Measurements from ENCODE around the gene STX2.

Gene STX2

DNA sequence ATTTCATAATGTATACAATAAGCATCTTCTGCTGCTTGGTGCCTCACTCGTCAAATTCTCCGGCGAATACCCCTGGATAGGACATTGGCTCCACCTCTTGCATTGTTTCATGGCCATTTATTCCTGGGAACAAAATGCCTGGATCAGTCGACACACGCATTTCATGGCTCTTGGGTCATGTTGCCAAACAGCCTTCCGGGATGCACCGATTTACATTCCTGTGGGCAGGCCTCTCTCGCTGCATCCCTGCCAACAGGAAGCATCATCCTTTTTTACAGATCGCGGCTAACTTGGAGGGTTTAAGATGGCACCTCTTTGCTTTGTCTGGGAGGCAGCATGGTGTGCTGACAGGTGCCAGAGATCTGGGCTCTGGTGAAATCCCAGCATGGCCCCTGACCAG, 90.3 kb downstream of the STX2 start:
- no peak overlapping the region for H3K27ac ChIP-seq
- H3K4me3 ChIP-seq (ENCODE audit: low read depth, low read length), result no peak overlapping the region
- H3K27me3 ChIP-seq (ENCODE audit: insufficient read depth, low read depth, severe bottlenecking), result no peaks in the 10 kb centered on the region
- H3K36me3 ChIP-seq, result no peaks in the 10 kb centered on the region
- no peak for DNase-seq
- TF ChIP-seq, protein P1, sequence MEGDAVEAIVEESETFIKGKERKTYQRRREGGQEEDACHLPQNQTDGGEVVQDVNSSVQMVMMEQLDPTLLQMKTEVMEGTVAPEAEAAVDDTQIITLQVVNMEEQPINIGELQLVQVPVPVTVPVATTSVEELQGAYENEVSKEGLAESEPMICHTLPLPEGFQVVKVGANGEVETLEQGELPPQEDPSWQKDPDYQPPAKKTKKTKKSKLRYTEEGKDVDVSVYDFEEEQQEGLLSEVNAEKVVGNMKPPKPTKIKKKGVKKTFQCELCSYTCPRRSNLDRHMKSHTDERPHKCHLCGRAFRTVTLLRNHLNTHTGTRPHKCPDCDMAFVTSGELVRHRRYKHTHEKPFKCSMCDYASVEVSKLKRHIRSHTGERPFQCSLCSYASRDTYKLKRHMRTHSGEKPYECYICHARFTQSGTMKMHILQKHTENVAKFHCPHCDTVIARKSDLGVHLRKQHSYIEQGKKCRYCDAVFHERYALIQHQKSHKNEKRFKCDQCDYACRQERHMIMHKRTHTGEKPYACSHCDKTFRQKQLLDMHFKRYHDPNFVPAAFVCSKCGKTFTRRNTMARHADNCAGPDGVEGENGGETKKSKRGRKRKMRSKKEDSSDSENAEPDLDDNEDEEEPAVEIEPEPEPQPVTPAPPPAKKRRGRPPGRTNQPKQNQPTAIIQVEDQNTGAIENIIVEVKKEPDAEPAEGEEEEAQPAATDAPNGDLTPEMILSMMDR (IDR thresholded peaks at IDR 0.05; ENCODE audit: low read depth, low read length), result no peak
- peaks cover 1% of the 10 kb centered on the region for H3K9me3 ChIP-seq (ENCODE audit: severe bottlenecking)

DNA sequence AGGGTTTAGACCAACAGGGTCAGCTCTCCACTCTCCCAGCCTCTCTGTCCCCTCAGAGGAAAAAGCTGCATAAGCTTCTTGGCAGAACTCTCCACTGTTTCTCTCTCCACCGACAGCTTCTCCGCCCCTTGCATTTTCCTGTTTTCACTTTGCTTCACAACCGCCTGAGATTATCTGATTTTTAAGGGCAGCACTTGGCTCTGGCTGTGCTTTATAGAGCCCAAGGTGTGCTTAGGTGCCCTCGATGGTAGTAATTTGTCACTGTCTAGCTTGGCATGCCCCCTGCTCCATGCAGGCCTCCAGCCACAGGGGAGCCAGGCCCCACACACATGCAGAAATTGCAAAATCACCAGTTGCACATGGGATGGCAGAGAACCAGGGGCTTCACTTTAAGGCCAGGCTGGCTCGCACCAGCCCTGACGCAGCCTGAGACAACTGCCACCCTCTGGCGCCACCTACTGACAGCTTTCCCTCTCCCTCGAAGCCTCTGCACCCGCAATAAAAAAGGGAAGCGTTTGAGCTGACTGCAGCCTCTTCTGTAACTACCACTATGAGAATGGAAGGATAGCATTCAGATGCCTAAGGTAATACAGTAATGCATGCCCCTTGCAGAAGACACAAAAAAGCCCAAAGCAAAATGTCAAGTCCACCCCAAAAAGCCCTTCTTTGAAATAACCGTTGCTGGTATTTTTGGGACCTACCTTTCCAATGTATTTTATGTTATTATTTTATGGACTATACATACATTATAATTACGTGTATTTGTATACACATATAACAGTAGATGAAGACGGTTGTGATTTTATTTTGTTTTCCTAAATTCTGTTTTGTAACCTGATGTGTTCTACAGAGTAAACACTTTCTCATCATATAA, 90.9 kb downstream of the STX2 start:
- no peak overlapping the region for H3K27ac ChIP-seq
- peak; percentile 82 for DNase-seq
- no peaks in the 10 kb centered on the region for H3K36me3 ChIP-seq
- H3K9me3 ChIP-seq (ENCODE audit: severe bottlenecking), result peaks cover 4% of the 10 kb centered on the region
- TF ChIP-seq, protein P1 (IDR thresholded peaks at IDR 0.05; ENCODE audit: low read depth, low read length), result peak; percentile 89
- H3K4me3 ChIP-seq (ENCODE audit: low read depth, low read length), result no peak overlapping the region
- H3K27me3 ChIP-seq (ENCODE audit: insufficient read depth, low read depth, severe bottlenecking), result no peaks in the 10 kb centered on the region

DNA sequence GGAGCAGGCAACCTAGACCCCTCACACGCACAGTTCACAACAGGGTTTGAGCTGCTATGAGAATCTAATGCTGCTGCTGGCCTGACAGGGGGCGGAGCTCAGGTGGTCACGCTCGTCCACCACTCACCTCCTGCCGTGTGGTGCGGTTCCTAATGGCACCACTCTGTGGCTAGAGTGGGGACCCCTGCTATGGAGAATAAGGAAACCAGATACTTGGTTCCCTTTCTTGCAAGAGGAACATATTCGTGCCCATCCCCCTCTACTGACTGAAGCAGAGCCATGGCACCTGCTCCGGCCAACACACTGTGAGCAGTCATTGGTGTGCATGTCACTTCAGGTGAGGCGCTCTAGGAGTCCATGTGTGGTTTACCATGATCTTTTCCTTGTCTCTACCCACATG, 92.5 kb downstream of the STX2 start:
- TF ChIP-seq, protein P1 (IDR thresholded peaks at IDR 0.05; ENCODE audit: low read depth, low read length), result no peak
- Histone ChIP-seq H3K36me3 (no peaks in the 10 kb centered on the region), H3K27ac (no peak overlapping the region), H3K4me3 (ENCODE audit: low read depth, low read length) (no peak overlapping the region), H3K27me3 (ENCODE audit: insufficient read depth, low read depth, severe bottlenecking) (no peaks in the 10 kb centered on the region), H3K9me3 (ENCODE audit: severe bottlenecking) (peaks cover 4% of the 10 kb centered on the region)
- DNase-seq, result no peak

DNA sequence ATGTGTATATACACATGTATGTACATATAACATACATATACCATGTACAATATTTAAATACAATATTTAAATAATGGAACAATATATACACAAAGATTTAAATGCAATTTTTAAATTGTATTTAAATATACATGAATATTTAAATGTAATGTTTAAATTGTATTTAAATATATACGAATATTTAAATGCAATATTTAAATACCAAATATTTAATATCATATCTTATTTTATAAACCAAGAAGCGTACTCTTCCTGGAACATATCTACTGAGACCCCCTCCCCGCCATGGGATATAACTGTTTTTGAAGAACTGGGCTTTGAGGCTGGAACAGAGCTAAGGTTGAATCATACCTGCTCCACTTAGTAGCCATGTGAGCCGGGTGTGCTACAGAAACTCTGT, 93.1 kb downstream of the STX2 start:
- no peak overlapping the region for H3K4me3 ChIP-seq (ENCODE audit: low read depth, low read length)
- H3K9me3 ChIP-seq (ENCODE audit: severe bottlenecking), result peaks cover 4% of the 10 kb centered on the region
- DNase-seq, result no peak
- H3K27me3 ChIP-seq (ENCODE audit: insufficient read depth, low read depth, severe bottlenecking), result no peaks in the 10 kb centered on the region
- TF ChIP-seq, protein P1 (IDR thresholded peaks at IDR 0.05; ENCODE audit: low read depth, low read length), result no peak
- H3K27ac ChIP-seq, result no peak overlapping the region
- no peaks in the 10 kb centered on the region for H3K36me3 ChIP-seq

DNA sequence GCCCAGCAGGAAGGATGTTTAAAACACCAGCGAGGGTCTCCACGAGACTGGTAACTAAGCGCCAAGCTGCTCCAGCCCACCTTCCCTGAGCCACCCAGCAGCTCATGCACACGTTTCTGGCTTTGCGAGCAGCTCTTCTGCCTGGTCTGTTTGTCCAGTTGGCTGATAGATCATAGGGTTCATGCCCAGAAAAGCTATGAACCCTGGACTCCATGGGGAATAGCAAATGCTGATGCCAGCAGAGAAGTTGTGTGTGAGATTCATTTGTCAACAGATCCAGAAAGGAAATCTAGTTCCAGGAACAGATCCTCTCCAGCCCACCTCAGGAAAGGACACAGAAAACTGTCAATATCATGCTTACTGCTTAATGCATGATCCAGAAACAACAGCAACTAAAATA, 94.8 kb downstream of the STX2 start:
- no peaks in the 10 kb centered on the region for H3K36me3 ChIP-seq
- H3K27ac ChIP-seq, result no peak overlapping the region
- TF ChIP-seq, protein P1 (IDR thresholded peaks at IDR 0.05; ENCODE audit: low read depth, low read length), result no peak
- no peak overlapping the region for H3K4me3 ChIP-seq (ENCODE audit: low read depth, low read length)
- H3K9me3 ChIP-seq (ENCODE audit: severe bottlenecking), result peaks cover 4% of the 10 kb centered on the region
- no peak for DNase-seq
- H3K27me3 ChIP-seq (ENCODE audit: insufficient read depth, low read depth, severe bottlenecking), result no peaks in the 10 kb centered on the region
